HL-60 (cell line): Measurements from ENCODE around the gene SPDEF.

Source experiments
- CTCF ChIP-seq: IDR thresholded peaks from one replicate; pipeline ENCODE4 v1.5.1; 2011; ENCODE audit warnings: low read length, control low read depth, inconsistent platforms; ENCODE audit not compliant: insufficient read depth
- GABPA ChIP-seq: IDR thresholded peaks from 2 replicates; pipeline ENCODE4 v1.6.1; 2012; ENCODE audit warnings: low read depth
- POLR2AphosphoS5 ChIP-seq: IDR thresholded peaks from 2 replicates; pipeline ENCODE4 v1.6.1; 2012; ENCODE audit warnings: low read depth
- REST ChIP-seq: IDR thresholded peaks from 2 replicates; pipeline ENCODE4 v1.6.1; 2012; ENCODE audit warnings: low read depth; ENCODE audit not compliant: insufficient replicate concordance

GRCh38 chr6:34570066-34570833 lies 14.1 kb upstream of the SPDEF start:
- TF ChIP-seq POLR2AphosphoS5 (no peak), CTCF (no peak), GABPA (no peak), REST (no peak)
